HepG2 (cell line): ENCODE measurements around the gene FOXA1. TPM values are rescaled to one million over a fixed set of nuclear protein-coding genes. Genes with fewer than 3 reads are reported as not detected.

Experiments
- ARNTL ChIP-seq: sonication (generic); formaldehyde crosslinking; IDR thresholded peaks from 2 replicates; pipeline ENCODE4 v1.4.0; 2020; ENCODE audit warnings: mild to moderate bottlenecking, missing genetic modification reagents
- BRD4 ChIP-seq: sonication (generic); formaldehyde crosslinking; IDR thresholded peaks from 2 replicates; pipeline ENCODE4 v1.4.0; 2020; ENCODE audit warnings: missing genetic modification reagents
- KAT2B ChIP-seq: fragments of 150-350 bp; IDR thresholded peaks from 2 replicates; pipeline ENCODE4 v1.6.1; 2014; ENCODE audit warnings: low read depth, low read length, borderline replicate concordance
- MIER2 ChIP-seq: IDR thresholded peaks from 2 replicates; pipeline ENCODE4 v1.6.1; 2016; ENCODE audit warnings: missing biosample characterization, missing genetic modification reagents
- MLXIP ChIP-seq: sonication (generic); formaldehyde crosslinking; IDR thresholded peaks from 2 replicates; pipeline ENCODE4 v1.9.0; 2021; ENCODE audit warnings: missing genetic modification reagents, borderline replicate concordance
- MYPOP ChIP-seq: sonication (generic); formaldehyde crosslinking; IDR thresholded peaks from 2 replicates; pipeline ENCODE4 v1.8.1; 2023; ENCODE audit warnings: mild to moderate bottlenecking, moderate library complexity, missing genetic modification reagents
- NCOA2 ChIP-seq: sonication (generic); formaldehyde crosslinking; IDR thresholded peaks from 2 replicates; pipeline ENCODE4 v1.8.0; 2022; ENCODE audit warnings: inconsistent platforms
- PLRG1 ChIP-seq: fragments of 450-650 bp; conservative IDR thresholded peaks from 2 replicates; pipeline ENCODE4 v1.6.1; 2016
- RARA ChIP-seq: IDR thresholded peaks from 2 replicates; pipeline ENCODE4 v1.6.1; 2016; ENCODE audit warnings: missing genetic modification reagents, missing compliant biosample characterization
- USF2 ChIP-seq, 2 experiments: sonication (generic) in 1 of 2; formaldehyde crosslinking in 1 of 2; IDR thresholded peaks; 2 replicates each; pipeline versions ENCODE4 v1.5.1 to v1.6.1; 2011 to 2020; ENCODE audit warnings: borderline replicate concordance in 1 of 2, low read depth in 1 of 2, low read length in 1 of 2, mild to moderate bottlenecking in 1 of 2, missing genetic modification reagents in 1 of 2, moderate library complexity in 1 of 2
- ZKSCAN5 ChIP-seq: sonication (generic); formaldehyde crosslinking; IDR thresholded peaks from 2 replicates; pipeline ENCODE4 v1.5.1; 2020; ENCODE audit warnings: mild to moderate bottlenecking, missing genetic modification reagents
- ZNF317 ChIP-seq: sonication (generic); formaldehyde crosslinking; IDR thresholded peaks from 2 replicates; pipeline ENCODE4 v1.5.0; 2020; ENCODE audit warnings: mild to moderate bottlenecking, missing genetic modification reagents
- ZNF792 ChIP-seq: IDR thresholded peaks from 2 replicates; pipeline ENCODE4 v1.6.1; 2016
- polyA plus RNA-seq, 8 experiments: library from polyadenylated mRNA; depleted of rRNA in 3 of 8; stranded (reverse) in 7 of 8; unstranded in 1 of 8; fragments of >200 nt; fragmentation: Illumina TruSeq in 4 of 8; extraction: Trizol in 4 of 8; gene quantifications; 2 replicates each; pipeline versions ENCODE4 v1.2.1 to v1.2.3, GENCODE V29; 2011 to 2016; ENCODE audit warnings: low read depth in 4 of 8, missing spikeins in 1 of 8, mixed read lengths in 1 of 8; ENCODE audit not compliant: insufficient read depth in 1 of 8
- total RNA-seq, 5 experiments: library from RNA; depleted of rRNA; stranded (reverse); fragments of >200 nt; fragmentation: Illumina TruSeq; extraction: Trizol; gene quantifications; 2 replicates each; pipeline ENCODE4 v1.2.3, GENCODE V29; 2016; ENCODE audit warnings: low read depth in 1 of 5
- TF ChIP-seq, protein P1 (sequence below): sonication (generic); formaldehyde crosslinking; IDR thresholded peaks from 2 replicates; pipeline ENCODE4 v1.4.0; 2020; ENCODE audit warnings: missing genetic modification reagents; ENCODE audit errors: not compliant biosample characterization
- TF ChIP-seq, protein P2 (sequence below): sonication (generic); formaldehyde crosslinking; IDR thresholded peaks from 2 replicates; pipeline ENCODE4 v1.4.0; 2020; ENCODE audit warnings: missing genetic modification reagents
- TF ChIP-seq, protein P3 (sequence below): sonication (generic); formaldehyde crosslinking; IDR thresholded peaks from 2 replicates; pipeline ENCODE4 v1.4.0; 2020; ENCODE audit warnings: missing genetic modification reagents, mild to moderate bottlenecking, borderline replicate concordance

Gene FOXA1
- total and polyA plus RNA-seq, 2 of the 13 experiments (the other 11 are each of a cell fraction or from before 2014, with no cell fraction given): 43.4 to 58.6 TPM

DNA sequence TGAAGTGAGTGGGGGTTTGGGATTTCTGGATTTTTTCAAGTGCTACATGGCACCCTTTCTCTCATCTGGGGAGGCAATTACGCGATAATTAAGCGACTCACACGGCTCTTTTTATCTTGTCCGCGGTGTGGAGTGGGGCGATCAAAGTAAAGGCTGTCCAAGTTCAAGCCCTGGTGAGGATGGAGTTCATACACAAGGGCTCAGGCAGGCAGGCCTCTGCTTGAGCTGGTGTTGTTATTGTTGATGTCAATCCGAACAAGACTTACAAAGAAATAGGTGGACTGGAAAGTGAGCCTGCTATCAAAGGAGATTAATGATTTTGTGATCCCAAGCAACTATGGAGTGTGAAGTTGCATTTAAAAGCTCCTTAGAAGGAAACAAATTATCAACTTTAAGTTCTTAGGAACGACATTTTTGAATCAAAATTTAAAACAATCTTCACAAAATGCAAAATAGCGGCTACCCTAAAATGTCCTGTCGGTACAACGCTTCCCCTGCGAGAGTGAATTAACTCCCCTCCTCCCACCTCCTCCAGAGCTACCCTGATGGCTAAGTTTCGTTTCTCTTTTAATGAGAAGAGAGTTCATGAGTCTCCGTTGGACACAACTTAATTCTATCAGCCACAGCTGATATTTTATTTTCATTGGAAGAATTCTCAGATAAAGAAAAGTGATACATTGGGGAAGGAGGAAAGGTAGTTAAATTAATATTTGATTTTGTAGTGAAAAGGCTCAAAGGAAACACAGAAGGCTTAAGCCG is 5.9 kb downstream of the FOXA1 start (continued):
- TF ChIP-seq MLXIP (no peak), ARNTL (CRISPR knock-in tag) (no peak), MYPOP (CRISPR knock-in tag) (0 out of 2 replicates have a peak, but pooled peaks have one; percentile 21), KAT2B (no peak), MIER2 (CRISPR knock-in tag) (no peak), BRD4 (CRISPR knock-in tag) (no peak), ZKSCAN5 (CRISPR knock-in tag) (no peak), ZNF792 (0 out of 2 replicates have a peak, but pooled peaks have one; percentile 19), USF2 (IDR thresholded peaks at IDR 0.05; ENCODE audit: low read depth, low read length) (no peak), USF2 (CRISPR knock-in tag; IDR thresholded peaks at IDR 0.05; ENCODE audit: borderline replicate concordance) (no peak; the same call in 1 of the 2 replicates), RARA (CRISPR knock-in tag) (0 out of 2 replicates have a peak, but pooled peaks have one; percentile 17), PLRG1 (no peak), ZNF317 (CRISPR knock-in tag) (no peak), NCOA2 (no peak; the same call in 1 of the 2 replicates)
- TF ChIP-seq, protein P1, sequence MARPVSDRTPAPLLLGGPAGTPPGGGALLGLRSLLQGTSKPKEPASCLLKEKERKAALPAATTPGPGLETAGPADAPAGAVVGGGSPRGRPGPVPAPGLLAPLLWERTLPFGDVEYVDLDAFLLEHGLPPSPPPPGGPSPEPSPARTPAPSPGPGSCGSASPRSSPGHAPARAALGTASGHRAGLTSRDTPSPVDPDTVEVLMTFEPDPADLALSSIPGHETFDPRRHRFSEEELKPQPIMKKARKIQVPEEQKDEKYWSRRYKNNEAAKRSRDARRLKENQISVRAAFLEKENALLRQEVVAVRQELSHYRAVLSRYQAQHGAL (CRISPR knock-in tag): peak; percentile 5
- TF ChIP-seq, protein P2, sequence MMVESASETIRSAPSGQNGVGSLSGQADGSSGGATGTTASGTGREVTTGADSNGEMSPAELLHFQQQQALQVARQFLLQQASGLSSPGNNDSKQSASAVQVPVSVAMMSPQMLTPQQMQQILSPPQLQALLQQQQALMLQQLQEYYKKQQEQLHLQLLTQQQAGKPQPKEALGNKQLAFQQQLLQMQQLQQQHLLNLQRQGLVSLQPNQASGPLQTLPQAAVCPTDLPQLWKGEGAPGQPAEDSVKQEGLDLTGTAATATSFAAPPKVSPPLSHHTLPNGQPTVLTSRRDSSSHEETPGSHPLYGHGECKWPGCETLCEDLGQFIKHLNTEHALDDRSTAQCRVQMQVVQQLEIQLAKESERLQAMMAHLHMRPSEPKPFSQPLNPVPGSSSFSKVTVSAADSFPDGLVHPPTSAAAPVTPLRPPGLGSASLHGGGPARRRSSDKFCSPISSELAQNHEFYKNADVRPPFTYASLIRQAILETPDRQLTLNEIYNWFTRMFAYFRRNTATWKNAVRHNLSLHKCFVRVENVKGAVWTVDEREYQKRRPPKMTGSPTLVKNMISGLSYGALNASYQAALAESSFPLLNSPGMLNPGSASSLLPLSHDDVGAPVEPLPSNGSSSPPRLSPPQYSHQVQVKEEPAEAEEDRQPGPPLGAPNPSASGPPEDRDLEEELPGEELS (CRISPR knock-in tag): 0 out of 2 replicates have a peak, but pooled peaks have one; percentile 16
- TF ChIP-seq, protein P3, sequence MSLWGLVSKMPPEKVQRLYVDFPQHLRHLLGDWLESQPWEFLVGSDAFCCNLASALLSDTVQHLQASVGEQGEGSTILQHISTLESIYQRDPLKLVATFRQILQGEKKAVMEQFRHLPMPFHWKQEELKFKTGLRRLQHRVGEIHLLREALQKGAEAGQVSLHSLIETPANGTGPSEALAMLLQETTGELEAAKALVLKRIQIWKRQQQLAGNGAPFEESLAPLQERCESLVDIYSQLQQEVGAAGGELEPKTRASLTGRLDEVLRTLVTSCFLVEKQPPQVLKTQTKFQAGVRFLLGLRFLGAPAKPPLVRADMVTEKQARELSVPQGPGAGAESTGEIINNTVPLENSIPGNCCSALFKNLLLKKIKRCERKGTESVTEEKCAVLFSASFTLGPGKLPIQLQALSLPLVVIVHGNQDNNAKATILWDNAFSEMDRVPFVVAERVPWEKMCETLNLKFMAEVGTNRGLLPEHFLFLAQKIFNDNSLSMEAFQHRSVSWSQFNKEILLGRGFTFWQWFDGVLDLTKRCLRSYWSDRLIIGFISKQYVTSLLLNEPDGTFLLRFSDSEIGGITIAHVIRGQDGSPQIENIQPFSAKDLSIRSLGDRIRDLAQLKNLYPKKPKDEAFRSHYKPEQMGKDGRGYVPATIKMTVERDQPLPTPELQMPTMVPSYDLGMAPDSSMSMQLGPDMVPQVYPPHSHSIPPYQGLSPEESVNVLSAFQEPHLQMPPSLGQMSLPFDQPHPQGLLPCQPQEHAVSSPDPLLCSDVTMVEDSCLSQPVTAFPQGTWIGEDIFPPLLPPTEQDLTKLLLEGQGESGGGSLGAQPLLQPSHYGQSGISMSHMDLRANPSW (CRISPR knock-in tag): no peak
